Measurements from ENCODE around the gene RIC1. TPM values are rescaled to one million over a fixed set of nuclear protein-coding genes. Genes with fewer than 3 reads are reported as not detected.
"Not testable (repeated sequence)": the region's sequence is repeated elsewhere in the genome, so short reads cannot be mapped to it uniquely, and the experiment has no call there.

Gene RIC1, protein sequence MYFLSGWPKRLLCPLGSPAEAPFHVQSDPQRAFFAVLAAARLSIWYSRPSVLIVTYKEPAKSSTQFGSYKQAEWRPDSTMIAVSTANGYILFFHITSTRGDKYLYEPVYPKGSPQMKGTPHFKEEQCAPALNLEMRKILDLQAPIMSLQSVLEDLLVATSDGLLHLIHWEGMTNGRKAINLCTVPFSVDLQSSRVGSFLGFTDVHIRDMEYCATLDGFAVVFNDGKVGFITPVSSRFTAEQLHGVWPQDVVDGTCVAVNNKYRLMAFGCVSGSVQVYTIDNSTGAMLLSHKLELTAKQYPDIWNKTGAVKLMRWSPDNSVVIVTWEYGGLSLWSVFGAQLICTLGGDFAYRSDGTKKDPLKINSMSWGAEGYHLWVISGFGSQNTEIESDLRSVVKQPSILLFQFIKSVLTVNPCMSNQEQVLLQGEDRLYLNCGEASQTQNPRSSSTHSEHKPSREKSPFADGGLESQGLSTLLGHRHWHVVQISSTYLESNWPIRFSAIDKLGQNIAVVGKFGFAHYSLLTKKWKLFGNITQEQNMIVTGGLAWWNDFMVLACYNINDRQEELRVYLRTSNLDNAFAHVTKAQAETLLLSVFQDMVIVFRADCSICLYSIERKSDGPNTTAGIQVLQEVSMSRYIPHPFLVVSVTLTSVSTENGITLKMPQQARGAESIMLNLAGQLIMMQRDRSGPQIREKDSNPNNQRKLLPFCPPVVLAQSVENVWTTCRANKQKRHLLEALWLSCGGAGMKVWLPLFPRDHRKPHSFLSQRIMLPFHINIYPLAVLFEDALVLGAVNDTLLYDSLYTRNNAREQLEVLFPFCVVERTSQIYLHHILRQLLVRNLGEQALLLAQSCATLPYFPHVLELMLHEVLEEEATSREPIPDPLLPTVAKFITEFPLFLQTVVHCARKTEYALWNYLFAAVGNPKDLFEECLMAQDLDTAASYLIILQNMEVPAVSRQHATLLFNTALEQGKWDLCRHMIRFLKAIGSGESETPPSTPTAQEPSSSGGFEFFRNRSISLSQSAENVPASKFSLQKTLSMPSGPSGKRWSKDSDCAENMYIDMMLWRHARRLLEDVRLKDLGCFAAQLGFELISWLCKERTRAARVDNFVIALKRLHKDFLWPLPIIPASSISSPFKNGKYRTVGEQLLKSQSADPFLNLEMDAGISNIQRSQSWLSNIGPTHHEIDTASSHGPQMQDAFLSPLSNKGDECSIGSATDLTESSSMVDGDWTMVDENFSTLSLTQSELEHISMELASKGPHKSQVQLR (N-terminal part only)
- polyA plus RNA-seq = 19.4 TPM
- long read RNA-seq, donor 1 = 0 reads
- long read RNA-seq, donor 2, partial matches to known transcripts = 0 of 1 reads
- long read RNA-seq, donor 2, other reads (novel, unspliced or antisense) = 0 of 1 reads
- long read RNA-seq, donor 3 = 0 reads
- long read RNA-seq, donor 4 = 0 reads
- long read RNA-seq, donor 5, partial matches to known transcripts = 0 of 1 reads
- long read RNA-seq, donor 5, other reads (novel, unspliced or antisense) = 0 of 1 reads
- long read RNA-seq, donor 6 = 0 reads
- long read RNA-seq, donor 7 = 0 reads
- long read RNA-seq, donor 8, full-length matches to known transcripts = 1 of 1 reads
- long read RNA-seq, donor 8, partial matches to known transcripts = 0 of 1 reads
- long read RNA-seq, donor 8, other reads (novel, unspliced or antisense) = 0 of 1 reads
- long read RNA-seq, donor 9 = 0 reads
- long read RNA-seq, donor 10, full-length matches to known transcripts = 1 of 1 reads
- long read RNA-seq, donor 10, partial matches to known transcripts = 0 of 1 reads
- long read RNA-seq, donor 10, other reads (novel, unspliced or antisense) = 0 of 1 reads
- long read RNA-seq, donor 11 = 0 reads

DNA sequence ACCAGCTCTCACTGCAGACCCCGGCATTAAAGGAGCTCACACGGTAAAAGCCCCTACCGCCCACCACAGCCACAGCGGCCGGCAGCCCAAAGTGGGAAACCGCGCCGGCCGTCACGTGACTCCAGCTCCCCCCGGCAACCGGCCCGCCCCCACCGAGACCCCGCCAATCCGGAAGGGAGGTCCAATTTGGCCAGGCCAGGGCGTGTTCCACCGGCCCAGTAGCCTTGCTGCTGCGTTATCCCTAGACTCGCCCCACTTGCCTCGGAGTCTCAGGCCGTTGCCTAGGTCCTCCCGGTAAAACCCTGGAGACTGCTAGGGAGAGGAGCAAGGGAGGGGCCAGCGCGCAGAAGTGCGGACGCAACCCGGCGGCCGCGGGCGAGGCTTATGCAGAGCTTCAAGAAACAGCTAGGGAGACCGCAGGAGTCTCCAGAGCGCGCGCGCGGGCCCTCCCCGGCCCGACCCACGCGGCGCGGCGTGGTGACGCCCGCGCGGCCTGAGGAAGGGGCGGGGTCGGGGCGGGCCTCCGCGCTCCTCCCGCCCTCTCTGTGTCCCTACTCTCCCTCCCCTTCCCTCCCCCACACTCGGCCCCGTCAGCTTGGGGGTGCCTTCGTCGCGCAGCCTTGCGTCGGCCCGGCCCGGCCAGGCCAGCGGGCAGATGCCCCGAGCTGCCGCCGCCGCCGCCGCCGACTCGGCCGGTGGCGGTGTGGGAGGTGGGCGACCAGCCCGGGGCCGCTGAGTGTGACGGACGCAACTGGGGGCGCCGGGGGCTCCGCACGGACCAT, at the start of gene RIC1:
TSS of gene RIC1 (plus strand) at position 578 of the 782 bp plus-strand sequence. CDS start at position 781, 203 bp downstream.
- Histone ChIP-seq H3K4me1 (ENCODE audit: control insufficient read depth, insufficient read depth, low read length) (peaks cover 16% of the 10 kb centered on the region), H3K27me3 (ENCODE audit: control insufficient read depth, insufficient read depth, low read length) (no peaks in the 10 kb centered on the region), H3K27ac (ENCODE audit: low read length) (peak within 1 kb of the TSS; percentile 91), H3K9me3 (ENCODE audit: control insufficient read depth, low read depth, low read length) (no peaks in the 10 kb centered on the region), H3K36me3 (ENCODE audit: control insufficient read depth, insufficient read depth, low read length) (no peaks in the 10 kb centered on the region), H3K4me3 (ENCODE audit: low read length) (peak within 1 kb of the TSS; percentile 99)
- peak; percentile 92 to 96 for DNase-seq
- WGBS (ENCODE audit: insufficient coverage, low lambda C conversion rate) = no CpG with 5 or more reads among the region's 84 CpGs

DNA sequence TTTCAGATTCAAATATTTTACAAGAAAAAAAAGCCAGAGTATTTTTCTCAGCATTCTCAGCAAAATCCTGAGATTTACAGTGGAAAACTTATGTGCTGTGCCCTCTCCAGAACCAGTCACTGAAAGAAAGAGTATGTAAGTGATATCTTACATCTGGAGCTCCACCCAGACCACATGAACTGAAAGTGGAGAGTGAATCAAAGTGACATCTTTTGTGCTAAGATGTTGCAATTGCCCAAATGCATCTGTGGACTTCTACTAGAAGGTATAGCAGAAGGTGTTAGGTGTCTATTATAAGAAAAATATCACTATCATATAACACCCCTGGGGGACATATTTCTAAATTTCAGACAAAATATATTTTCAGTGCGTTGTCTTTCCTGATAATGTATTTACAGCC, 49.0 kb upstream of the RIC1 start:
- H3K9me3 ChIP-seq (ENCODE audit: control insufficient read depth, low read depth, low read length) = no peaks in the 10 kb centered on the region
- no CpG with 5 or more reads among the region's 1 CpG for WGBS (ENCODE audit: insufficient coverage, low lambda C conversion rate)
- no peak for DNase-seq
- H3K27ac ChIP-seq (ENCODE audit: low read length) = no peak overlapping the region
- no peak overlapping the region for H3K4me3 ChIP-seq (ENCODE audit: low read length)
- H3K36me3 ChIP-seq (ENCODE audit: control insufficient read depth, insufficient read depth, low read length) = no peaks in the 10 kb centered on the region
- no peaks in the 10 kb centered on the region for H3K4me1 ChIP-seq (ENCODE audit: control insufficient read depth, insufficient read depth, low read length)
- no peaks in the 10 kb centered on the region for H3K27me3 ChIP-seq (ENCODE audit: control insufficient read depth, insufficient read depth, low read length)

DNA sequence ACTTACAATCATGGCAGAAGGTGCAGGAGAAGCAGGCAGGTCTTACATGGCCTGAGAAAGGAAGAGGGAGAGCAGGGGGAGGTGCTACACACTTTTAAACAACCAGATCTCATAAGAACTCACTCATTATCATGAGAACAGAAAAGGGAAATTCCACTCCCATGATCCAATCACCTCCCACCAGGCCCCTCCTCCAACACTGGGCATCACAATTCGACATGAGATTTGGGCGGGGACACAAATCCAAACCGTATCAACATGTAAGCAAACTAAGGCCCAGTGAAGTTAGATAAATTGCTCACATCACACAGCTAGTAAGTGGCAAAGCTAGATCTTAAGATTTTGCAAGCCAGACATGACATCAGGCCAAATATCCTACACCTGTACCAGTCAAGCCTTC, 48.3 kb upstream of the RIC1 start:
- no CpG with 5 or more reads among the region's 3 CpGs for WGBS (ENCODE audit: insufficient coverage, low lambda C conversion rate)
- DNase-seq = no peak

DNA sequence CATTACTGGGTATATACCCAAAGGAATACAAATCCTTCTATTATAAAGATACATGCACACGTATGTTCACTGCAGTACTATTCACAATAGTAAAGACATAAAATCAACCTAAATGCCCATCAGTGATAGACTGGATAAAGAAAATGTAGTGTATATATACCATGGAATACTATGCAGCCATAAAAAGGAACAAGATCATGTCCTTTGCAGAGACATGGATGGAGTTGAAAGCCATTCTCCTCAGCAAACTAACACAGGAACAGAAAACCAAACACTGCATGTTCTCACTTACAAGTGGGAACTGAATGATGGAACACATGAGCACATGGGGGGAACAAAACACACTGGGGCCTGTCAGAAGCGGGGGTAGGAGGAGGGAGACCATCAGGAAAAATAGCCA, 47.2 kb upstream of the RIC1 start:
- not testable (repeated sequence) for H3K4me1 ChIP-seq (ENCODE audit: control insufficient read depth, insufficient read depth, low read length); H3K36me3 ChIP-seq (ENCODE audit: control insufficient read depth, insufficient read depth, low read length); DNase-seq

More for the DNA sequence above, 48.3 kb upstream of the RIC1 start:
- Histone ChIP-seq H3K9me3 (ENCODE audit: control insufficient read depth, low read depth, low read length) (no peaks in the 10 kb centered on the region), H3K27ac (ENCODE audit: low read length) (no peak overlapping the region), H3K4me3 (ENCODE audit: low read length) (no peak overlapping the region), H3K36me3 (ENCODE audit: control insufficient read depth, insufficient read depth, low read length) (no peaks in the 10 kb centered on the region), H3K27me3 (ENCODE audit: control insufficient read depth, insufficient read depth, low read length) (no peaks in the 10 kb centered on the region), H3K4me1 (ENCODE audit: control insufficient read depth, insufficient read depth, low read length) (no peaks in the 10 kb centered on the region)

DNA sequence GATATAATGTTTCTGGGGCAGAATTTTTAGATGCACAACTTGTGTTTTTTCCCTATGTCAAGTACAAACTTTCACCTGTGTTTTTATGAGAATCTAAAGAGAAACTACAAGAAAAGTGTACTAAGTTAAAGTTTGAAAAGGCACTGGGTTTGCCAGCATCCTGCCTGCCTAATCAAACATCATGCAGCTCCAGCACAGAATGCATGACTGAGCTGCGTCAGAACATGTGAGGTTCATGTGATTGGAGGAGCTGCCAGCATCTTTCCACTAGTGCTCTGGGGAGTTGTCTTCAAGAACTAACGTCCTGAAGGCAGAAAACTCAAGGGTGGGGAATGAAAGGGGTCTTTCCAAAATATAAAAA, 46.1 kb upstream of the RIC1 start:
- Histone ChIP-seq H3K36me3 (ENCODE audit: control insufficient read depth, insufficient read depth, low read length) (no peaks in the 10 kb centered on the region), H3K4me1 (ENCODE audit: control insufficient read depth, insufficient read depth, low read length) (no peaks in the 10 kb centered on the region), H3K27ac (ENCODE audit: low read length) (no peak overlapping the region), H3K9me3 (ENCODE audit: control insufficient read depth, low read depth, low read length) (no peaks in the 10 kb centered on the region), H3K27me3 (ENCODE audit: control insufficient read depth, insufficient read depth, low read length) (no peaks in the 10 kb centered on the region), H3K4me3 (ENCODE audit: low read length) (no peak overlapping the region)
- no peak for DNase-seq
- no CpG with 5 or more reads among the region's 2 CpGs for WGBS (ENCODE audit: insufficient coverage, low lambda C conversion rate)

More for the DNA sequence above, 47.2 kb upstream of the RIC1 start:
- not testable (repeated sequence) for H3K4me3 ChIP-seq (ENCODE audit: low read length); H3K27ac ChIP-seq (ENCODE audit: low read length); H3K27me3 ChIP-seq (ENCODE audit: control insufficient read depth, insufficient read depth, low read length); H3K9me3 ChIP-seq (ENCODE audit: control insufficient read depth, low read depth, low read length)
- WGBS (ENCODE audit: insufficient coverage, low lambda C conversion rate) = no CpG with 5 or more reads among the region's 2 CpGs

DNA sequence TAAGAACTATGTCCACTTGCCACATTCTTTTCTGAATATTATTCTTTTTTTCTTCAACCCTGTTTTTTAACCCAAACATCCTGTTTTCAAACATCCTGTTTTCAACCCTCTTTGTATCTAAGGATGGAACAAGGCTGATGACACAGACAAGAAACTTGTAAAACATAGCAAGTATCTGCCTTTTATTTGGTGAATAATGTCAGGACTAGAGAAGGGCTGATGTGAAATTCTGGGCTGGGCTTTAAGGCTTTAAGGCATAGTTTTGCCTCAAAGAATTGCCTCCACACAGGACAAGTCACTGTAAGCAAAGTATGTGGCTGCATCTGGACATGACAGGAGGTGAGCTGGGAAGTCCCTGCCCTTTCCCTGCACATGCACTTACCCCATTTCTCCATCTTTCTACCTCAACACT, 42.5 kb upstream of the RIC1 start:
- Histone ChIP-seq H3K27ac (ENCODE audit: low read length) (no peak overlapping the region), H3K4me3 (ENCODE audit: low read length) (no peak overlapping the region), H3K27me3 (ENCODE audit: control insufficient read depth, insufficient read depth, low read length) (no peaks in the 10 kb centered on the region), H3K4me1 (ENCODE audit: control insufficient read depth, insufficient read depth, low read length) (no peaks in the 10 kb centered on the region), H3K36me3 (ENCODE audit: control insufficient read depth, insufficient read depth, low read length) (no peaks in the 10 kb centered on the region), H3K9me3 (ENCODE audit: control insufficient read depth, low read depth, low read length) (no peaks in the 10 kb centered on the region)
- DNase-seq = no peak

DNA sequence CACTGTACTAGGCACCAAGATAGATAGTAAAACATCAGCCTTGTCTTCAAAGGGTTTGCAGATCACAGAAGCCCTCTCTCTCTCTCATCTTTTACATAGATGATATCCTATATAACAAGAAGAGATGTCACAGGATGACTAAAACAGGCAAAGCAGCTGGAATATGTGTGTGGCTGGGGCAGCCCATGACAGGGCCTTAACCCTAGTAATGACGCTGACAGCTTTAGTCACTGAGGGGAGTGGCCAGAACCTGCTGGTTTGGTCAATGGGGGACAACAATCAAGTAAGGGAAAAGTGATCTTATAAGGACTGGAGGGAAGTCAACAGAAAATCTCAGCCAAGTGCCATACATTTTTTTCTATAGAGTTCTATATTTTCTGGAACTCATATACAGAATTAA, 41.9 kb upstream of the RIC1 start:
- no CpG with 5 or more reads among the region's 1 CpG for WGBS (ENCODE audit: insufficient coverage, low lambda C conversion rate)
- Histone ChIP-seq H3K27ac (ENCODE audit: low read length) (no peak overlapping the region), H3K4me1 (ENCODE audit: control insufficient read depth, insufficient read depth, low read length) (no peaks in the 10 kb centered on the region), H3K9me3 (ENCODE audit: control insufficient read depth, low read depth, low read length) (no peaks in the 10 kb centered on the region), H3K36me3 (ENCODE audit: control insufficient read depth, insufficient read depth, low read length) (no peaks in the 10 kb centered on the region), H3K4me3 (ENCODE audit: low read length) (no peak overlapping the region), H3K27me3 (ENCODE audit: control insufficient read depth, insufficient read depth, low read length) (no peaks in the 10 kb centered on the region)
- DNase-seq = no peak

DNA sequence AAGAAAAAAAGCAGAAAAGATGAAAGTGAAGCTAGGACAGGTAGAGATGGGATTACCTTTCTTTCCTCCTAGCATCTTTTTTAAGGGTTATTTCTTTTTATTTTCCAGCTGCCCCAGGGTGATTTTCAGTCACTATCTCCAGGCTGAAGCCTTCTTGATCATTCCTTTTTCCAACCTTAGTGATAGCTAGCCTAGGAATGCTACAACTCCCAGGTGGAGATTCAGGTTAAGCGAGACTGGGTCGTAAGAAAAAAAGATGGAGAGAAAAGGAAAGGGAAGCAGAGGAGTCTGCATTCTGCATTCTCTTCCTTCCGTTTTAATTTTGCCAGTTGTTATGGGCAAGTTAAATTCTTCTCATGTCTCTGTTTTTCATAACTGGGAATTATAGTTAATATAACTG, 36.7 kb upstream of the RIC1 start:
- Histone ChIP-seq H3K36me3 (ENCODE audit: control insufficient read depth, insufficient read depth, low read length) (no peaks in the 10 kb centered on the region), H3K27me3 (ENCODE audit: control insufficient read depth, insufficient read depth, low read length) (no peaks in the 10 kb centered on the region), H3K4me3 (ENCODE audit: low read length) (no peak overlapping the region), H3K4me1 (ENCODE audit: control insufficient read depth, insufficient read depth, low read length) (no peaks in the 10 kb centered on the region), H3K9me3 (ENCODE audit: control insufficient read depth, low read depth, low read length) (no peaks in the 10 kb centered on the region), H3K27ac (ENCODE audit: low read length) (no peak overlapping the region)
- 94% methylated on average over 2 of the region's 3 CpGs for WGBS (ENCODE audit: insufficient coverage, low lambda C conversion rate)
- no peak for DNase-seq

DNA sequence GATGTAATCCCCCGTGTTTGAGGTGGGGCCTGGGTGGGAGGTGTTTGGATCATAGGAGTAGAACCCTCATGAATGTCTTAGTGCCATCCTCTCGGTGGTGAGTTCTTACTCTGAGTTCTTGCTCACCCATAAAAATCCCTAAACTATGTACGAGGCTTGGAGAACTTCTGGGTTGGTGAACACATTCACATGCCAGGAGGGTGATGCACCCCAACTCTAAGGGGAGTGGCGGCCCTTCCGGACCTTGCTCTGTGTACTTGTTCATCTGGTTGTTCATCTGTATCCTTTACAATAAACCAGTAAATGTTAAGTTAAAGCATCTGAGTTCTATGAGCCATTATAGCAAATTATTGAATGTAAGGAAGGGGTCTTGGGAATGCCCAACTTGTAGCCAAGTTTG, 36.0 kb upstream of the RIC1 start:
- H3K27ac ChIP-seq (ENCODE audit: low read length) = no peak overlapping the region
- no CpG with 5 or more reads among the region's 5 CpGs for WGBS (ENCODE audit: insufficient coverage, low lambda C conversion rate)
- no peak for DNase-seq
- no peak overlapping the region for H3K4me3 ChIP-seq (ENCODE audit: low read length)
- H3K36me3 ChIP-seq (ENCODE audit: control insufficient read depth, insufficient read depth, low read length) = no peaks in the 10 kb centered on the region
- no peaks in the 10 kb centered on the region for H3K9me3 ChIP-seq (ENCODE audit: control insufficient read depth, low read depth, low read length)
- H3K4me1 ChIP-seq (ENCODE audit: control insufficient read depth, insufficient read depth, low read length) = no peaks in the 10 kb centered on the region
- no peaks in the 10 kb centered on the region for H3K27me3 ChIP-seq (ENCODE audit: control insufficient read depth, insufficient read depth, low read length)
